Measurements from ENCODE around the gene TMEM132A.
"Not testable (repeated sequence)": the region's sequence is repeated elsewhere in the genome, so short reads cannot be mapped to it uniquely, and the experiment has no call there.

Gene TMEM132A

DNA sequence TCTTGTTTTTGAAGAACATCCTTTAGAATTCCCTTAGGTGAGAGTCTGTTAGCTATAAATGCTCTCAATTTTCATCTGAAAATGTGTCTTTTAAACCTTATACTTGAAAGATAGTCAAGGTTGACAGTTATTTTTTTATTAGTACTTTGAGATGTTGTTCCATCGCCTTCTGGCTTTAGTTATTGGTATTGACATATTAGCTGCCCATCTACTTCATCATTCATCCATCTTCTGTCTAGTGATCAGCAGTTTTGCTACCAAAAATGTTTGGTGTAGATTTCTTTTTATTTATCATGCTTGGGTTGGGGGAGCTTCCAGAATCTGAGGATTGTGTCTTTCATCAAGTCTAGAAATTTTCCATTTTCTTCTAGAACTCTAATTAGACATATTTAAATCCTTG is 44.0 kb downstream of the TMEM132A start:
- DNase-seq = no peak

GRCh38 chr11:60970369-60970774 is 46.1 kb downstream of the TMEM132A start:
- peak; percentile 79 for DNase-seq

- DNase-seq = no peak
These were observed 46.6 kb downstream of the TMEM132A start for GRCh38 chr11:60970890-60971289.

DNA sequence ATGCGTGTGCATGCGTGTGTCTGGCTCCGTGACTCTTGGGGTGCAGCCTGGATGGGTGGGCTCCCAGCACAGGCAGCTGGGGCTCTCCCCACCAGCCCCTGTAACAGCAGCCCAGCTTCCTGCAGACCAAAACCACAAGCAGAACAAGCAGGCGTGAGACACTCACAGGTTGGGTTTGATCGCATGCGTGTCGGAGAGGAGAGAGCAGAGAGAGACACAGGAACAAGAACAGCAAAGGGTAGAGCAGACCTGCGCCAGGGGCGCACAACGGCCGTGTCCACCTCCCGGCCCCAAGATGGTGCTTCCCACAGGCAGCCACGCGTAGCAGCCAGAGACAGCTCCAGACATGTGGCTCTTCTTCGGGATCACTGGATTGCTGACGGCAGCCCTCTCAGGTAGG is 47.3 kb downstream of the TMEM132A start, which contains the start of gene CD6:
TSS of gene CD6 (plus strand) at position 161 of the 400 bp plus-strand sequence. CDS start at position 347, 186 bp downstream.
- DNase-seq = peak; percentile 78

GRCh38 chr11:60972182-60973030 is 48.1 kb downstream of the TMEM132A start:
- DNase-seq = peak; percentile 60

DNA sequence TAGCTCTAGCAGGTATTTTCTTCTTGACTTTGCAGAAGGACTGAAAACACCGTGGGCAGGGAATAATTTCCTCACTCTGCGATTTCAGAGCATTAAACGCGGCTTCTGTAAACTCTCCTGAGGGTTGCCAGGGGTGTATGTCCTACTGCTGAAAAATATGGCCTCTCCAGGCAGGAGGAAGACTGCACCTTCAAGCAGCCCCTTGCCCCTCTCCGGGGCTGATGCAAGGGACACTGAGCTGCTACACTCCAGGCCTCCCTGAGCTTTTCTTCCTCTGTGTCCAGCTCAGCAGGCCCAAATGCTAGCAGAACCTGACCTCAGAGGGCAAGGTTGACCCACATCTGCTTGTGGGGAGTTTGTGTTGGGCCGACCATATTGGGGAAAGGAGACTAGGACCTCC is 49.4 kb downstream of the TMEM132A start:
- no peak for DNase-seq

DNA sequence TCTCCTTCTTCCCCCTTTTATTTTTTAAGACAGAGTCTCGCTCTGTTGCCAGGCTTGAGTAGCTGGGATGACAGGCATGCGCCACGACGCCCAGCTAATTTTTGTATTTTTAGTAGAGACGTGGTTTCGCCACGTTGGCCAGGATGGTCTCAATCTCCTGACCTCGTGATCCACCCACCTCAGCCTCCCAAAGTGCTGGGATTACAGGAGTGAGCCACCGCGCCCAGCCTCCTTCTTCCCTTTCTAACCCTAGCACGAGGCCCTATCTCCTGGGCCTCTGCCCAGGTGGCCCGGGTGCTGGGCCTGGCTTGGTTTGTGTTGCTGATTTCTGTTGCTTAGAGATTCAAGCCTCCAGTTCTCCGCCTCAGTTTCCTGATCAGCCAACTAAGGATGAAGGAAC is 50.1 kb downstream of the TMEM132A start:
- not testable (repeated sequence) for DNase-seq

DNA sequence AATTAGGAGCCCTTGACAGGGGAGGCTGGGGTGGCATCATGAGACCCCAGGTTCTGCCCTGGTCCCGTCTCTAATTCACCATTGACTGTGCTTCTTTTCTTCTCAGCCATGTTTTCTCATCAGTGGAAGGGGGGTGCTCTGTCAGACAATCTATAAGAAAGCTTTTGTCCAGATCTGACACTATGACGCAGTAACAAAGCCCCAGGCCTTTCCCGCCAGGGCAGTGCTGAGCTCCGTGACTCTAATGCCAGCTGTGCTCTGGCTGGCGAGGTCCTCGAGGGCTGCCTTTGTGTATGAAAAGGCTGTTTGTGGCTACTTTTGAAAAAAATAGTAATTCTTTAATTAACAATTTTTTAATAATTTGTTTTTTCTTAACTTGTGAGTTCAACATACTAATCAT is 50.5 kb downstream of the TMEM132A start:
- peak; percentile 63 for DNase-seq

GRCh38 chr11:60977224-60977623 is 53.0 kb downstream of the TMEM132A start:
- no peak for DNase-seq

GRCh38 chr11:60977836-60978235 is 53.6 kb downstream of the TMEM132A start:
- no peak for DNase-seq

- DNase-seq = peak; percentile 78
These were observed 54.5 kb downstream of the TMEM132A start for GRCh38 chr11:60978546-60979380.

GRCh38 chr11:60981515-60981914 is 57.3 kb downstream of the TMEM132A start:
- no peak for DNase-seq

DNA sequence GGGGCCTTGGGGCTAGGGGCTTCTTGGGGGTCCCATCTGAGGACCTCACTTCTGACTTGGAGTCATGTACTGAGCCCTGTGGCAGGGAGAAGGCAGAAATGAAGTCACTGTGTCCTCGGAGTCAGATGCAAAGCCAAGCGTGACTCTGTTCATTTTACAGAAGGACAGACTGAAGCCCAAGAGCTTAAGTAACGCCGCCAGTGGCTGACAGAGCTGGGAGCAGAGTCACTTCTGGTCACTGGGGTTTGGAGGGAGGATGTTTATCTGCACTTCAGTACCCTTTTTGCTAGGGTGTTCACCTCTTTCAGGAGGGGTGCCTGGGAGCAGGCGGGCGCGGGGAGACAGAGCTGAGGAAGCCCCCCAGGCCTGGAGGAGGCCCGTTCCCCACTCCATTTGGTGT is 57.9 kb downstream of the TMEM132A start:
- peak; percentile 54 for DNase-seq

DNA sequence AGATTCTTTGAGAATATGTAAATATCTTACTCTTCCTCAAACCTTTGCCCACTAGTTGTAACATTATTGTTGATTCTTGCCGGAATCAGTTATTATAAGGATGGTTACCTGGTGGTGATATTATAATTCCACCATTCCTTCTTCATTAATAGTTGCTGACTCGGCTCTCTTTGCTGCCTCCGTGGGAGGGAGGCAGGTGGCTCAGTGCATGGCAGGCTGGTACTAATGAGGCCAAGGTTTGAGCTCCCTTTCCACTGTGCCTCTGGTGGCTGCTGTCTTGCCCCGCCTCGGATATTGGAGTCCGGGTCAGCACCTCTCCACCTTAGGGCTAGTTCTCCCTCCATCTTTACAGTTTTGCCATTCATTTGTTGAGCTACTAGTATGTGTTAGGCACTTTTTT is 59.9 kb downstream of the TMEM132A start:
- no peak for DNase-seq

DNA sequence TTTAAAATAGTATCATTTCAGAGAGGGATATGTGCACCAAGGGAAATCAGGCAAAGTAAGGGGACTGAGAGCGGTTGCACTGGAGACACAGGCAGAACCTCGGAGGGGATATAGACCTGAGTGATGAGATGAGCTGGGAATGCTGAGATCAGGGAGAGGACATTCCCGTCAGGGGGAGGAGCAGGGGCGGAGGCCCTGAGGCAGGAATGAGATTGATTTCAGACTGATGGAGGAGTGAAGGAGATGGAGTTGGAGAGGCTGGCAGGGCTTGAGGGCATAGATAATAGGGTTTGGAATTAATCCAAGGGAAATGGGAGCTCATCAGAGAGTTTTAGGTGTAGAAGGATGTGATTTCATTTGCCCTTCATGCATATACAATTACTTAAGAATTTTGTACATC is 60.4 kb downstream of the TMEM132A start:
- no peak for DNase-seq

DNA sequence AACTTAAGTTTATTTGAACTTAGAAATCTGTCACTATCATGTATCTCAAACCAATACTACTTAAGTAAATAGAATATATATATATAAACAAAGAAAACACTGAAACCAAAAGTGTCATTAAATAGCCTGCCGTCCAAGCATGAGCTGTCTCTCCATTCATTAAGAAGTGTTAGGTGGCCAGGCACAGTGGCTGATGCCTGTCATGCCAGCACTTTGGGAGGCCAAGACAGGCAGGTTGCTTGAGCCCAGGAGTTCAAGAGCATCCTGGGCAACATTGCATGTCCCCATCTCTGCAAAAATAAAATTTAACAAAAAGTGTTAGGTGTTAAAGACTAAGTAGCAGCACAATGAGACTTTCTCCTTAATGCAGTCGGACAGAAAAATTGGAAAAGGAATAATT is 61.2 kb downstream of the TMEM132A start:
- no peak for DNase-seq

GRCh38 chr11:60985991-60986915 is 62.0 kb downstream of the TMEM132A start:
- peak; percentile 90 for DNase-seq

All from activated CD4-positive, alpha-beta T cell treated with anti-CD3 and anti-CD28 coated beads, Interleukin-2, amount 50 U/mL, for 16 hours (primary cell).